ENCODE measurements around the gene POU5F1. TPM values are rescaled to one million over a fixed set of nuclear protein-coding genes. Genes with fewer than 3 reads are reported as not detected.

POU5F1 gene
- polyA plus RNA-seq, 2 donors = 0.55 to 0.59 TPM

GRCh38 chr6:31145386-31145785 lies 25.1 kb downstream of the POU5F1 start:
- no peak overlapping the region for H3K27ac ChIP-seq (ENCODE audit: low read depth in 2 of 2, low read length in 1 of 2)
- H3K9me3 ChIP-seq (ENCODE audit: control insufficient read depth in 2 of 2, insufficient read depth in 1 of 2, low read depth in 1 of 2, low read length in 1 of 2) = no peaks in the 10 kb centered on the region
- 87 to 95% methylated on average over 10 of the region's 10 CpGs for WGBS, 2 donors
- H3K36me3 ChIP-seq (ENCODE audit: control insufficient read depth in 2 of 2, insufficient read depth in 2 of 2, low read length in 1 of 2) = peaks cover 4 to 16% of the 10 kb centered on the region in 2 donors
- H3K4me1 ChIP-seq (ENCODE audit: control insufficient read depth in 2 of 2, insufficient read depth in 2 of 2, low read length in 1 of 2) = no peaks in the 10 kb centered on the region
- H3K4me3 ChIP-seq (ENCODE audit: low read depth in 1 of 2, low read length in 2 of 2) = no peak overlapping the region
- no peaks in the 10 kb centered on the region for H3K27me3 ChIP-seq (ENCODE audit: control insufficient read depth in 1 of 2, insufficient read depth in 2 of 2, low read length in 2 of 2)

- H3K9me3 ChIP-seq (ENCODE audit: control insufficient read depth in 2 of 2, insufficient read depth in 1 of 2, low read depth in 1 of 2, low read length in 1 of 2) = no peaks in the 10 kb centered on the region
- 76 to 82% methylated on average over 10 to 11 of the region's 11 CpGs for WGBS, 2 donors
- no peak overlapping the region for H3K27ac ChIP-seq (ENCODE audit: low read depth in 2 of 2, low read length in 1 of 2)
- no peaks in the 10 kb centered on the region for H3K4me1 ChIP-seq (ENCODE audit: control insufficient read depth in 2 of 2, insufficient read depth in 2 of 2, low read length in 1 of 2)
- peaks cover 2 to 12% of the 10 kb centered on the region in 2 donors for H3K36me3 ChIP-seq (ENCODE audit: control insufficient read depth in 2 of 2, insufficient read depth in 2 of 2, low read length in 1 of 2)
- no peaks in the 10 kb centered on the region for H3K27me3 ChIP-seq (ENCODE audit: control insufficient read depth in 1 of 2, insufficient read depth in 2 of 2, low read length in 2 of 2)
- H3K4me3 ChIP-seq (ENCODE audit: low read depth in 1 of 2, low read length in 2 of 2) = no peak overlapping the region
Measured at GRCh38 chr6:31144970-31145340, 25.5 kb downstream of the POU5F1 start.

GRCh38 chr6:31144296-31144969 lies 26.0 kb downstream of the POU5F1 start:
- Histone ChIP-seq H3K4me1 (ENCODE audit: control insufficient read depth in 2 of 2, insufficient read depth in 2 of 2, low read length in 1 of 2) (peaks cover 0 to 4% of the 10 kb centered on the region in 2 donors), H3K4me3 (ENCODE audit: low read depth in 1 of 2, low read length in 2 of 2) (no peak overlapping the region), H3K27ac (ENCODE audit: low read depth in 2 of 2, low read length in 1 of 2) (no peak overlapping the region), H3K9me3 (ENCODE audit: control insufficient read depth in 2 of 2, insufficient read depth in 1 of 2, low read depth in 1 of 2, low read length in 1 of 2) (no peaks in the 10 kb centered on the region), H3K36me3 (ENCODE audit: control insufficient read depth in 2 of 2, insufficient read depth in 2 of 2, low read length in 1 of 2) (peaks cover 0 to 7% of the 10 kb centered on the region in 2 donors), H3K27me3 (ENCODE audit: control insufficient read depth in 1 of 2, insufficient read depth in 2 of 2, low read length in 2 of 2) (no peaks in the 10 kb centered on the region)
- 73 to 83% methylated on average over 18 of the region's 18 CpGs for WGBS, 2 donors

- Histone ChIP-seq H3K4me1 (ENCODE audit: control insufficient read depth in 2 of 2, insufficient read depth in 2 of 2, low read length in 1 of 2) (peaks cover 0 to 14% of the 10 kb centered on the region in 2 donors), H3K9me3 (ENCODE audit: control insufficient read depth in 2 of 2, insufficient read depth in 1 of 2, low read depth in 1 of 2, low read length in 1 of 2) (no peaks in the 10 kb centered on the region), H3K27me3 (ENCODE audit: control insufficient read depth in 1 of 2, insufficient read depth in 2 of 2, low read length in 2 of 2) (no peaks in the 10 kb centered on the region), H3K36me3 (ENCODE audit: control insufficient read depth in 2 of 2, insufficient read depth in 2 of 2, low read length in 1 of 2) (peaks cover 0 to 3% of the 10 kb centered on the region in 2 donors), H3K4me3 (ENCODE audit: low read depth in 1 of 2, low read length in 2 of 2) (no peak overlapping the region), H3K27ac (ENCODE audit: low read depth in 2 of 2, low read length in 1 of 2) (no peak overlapping the region)
- WGBS, 2 donors = 49 to 57% methylated on average over 11 of the region's 11 CpGs
Measured at GRCh38 chr6:31143148-31143547, 27.3 kb downstream of the POU5F1 start.

GRCh38 chr6:31142361-31142761 lies 28.1 kb downstream of the POU5F1 start:
- H3K27ac ChIP-seq (ENCODE audit: low read depth in 2 of 2, low read length in 1 of 2) = no peak overlapping the region
- no peak overlapping the region for H3K4me3 ChIP-seq (ENCODE audit: low read depth in 1 of 2, low read length in 2 of 2)
- H3K4me1 ChIP-seq (ENCODE audit: control insufficient read depth in 2 of 2, insufficient read depth in 2 of 2, low read length in 1 of 2) = peaks cover 0 to 14% of the 10 kb centered on the region in 2 donors
- peaks cover 0 to 3% of the 10 kb centered on the region in 2 donors for H3K36me3 ChIP-seq (ENCODE audit: control insufficient read depth in 2 of 2, insufficient read depth in 2 of 2, low read length in 1 of 2)
- 42 to 48% methylated on average over 2 of the region's 2 CpGs for WGBS, 2 donors
- H3K27me3 ChIP-seq (ENCODE audit: control insufficient read depth in 1 of 2, insufficient read depth in 2 of 2, low read length in 2 of 2) = no peaks in the 10 kb centered on the region
- H3K9me3 ChIP-seq (ENCODE audit: control insufficient read depth in 2 of 2, insufficient read depth in 1 of 2, low read depth in 1 of 2, low read length in 1 of 2) = no peaks in the 10 kb centered on the region

- H3K27ac ChIP-seq (ENCODE audit: low read depth in 2 of 2, low read length in 1 of 2) = no peak overlapping the region
- peaks cover 0 to 3% of the 10 kb centered on the region in 2 donors for H3K36me3 ChIP-seq (ENCODE audit: control insufficient read depth in 2 of 2, insufficient read depth in 2 of 2, low read length in 1 of 2)
- H3K27me3 ChIP-seq (ENCODE audit: control insufficient read depth in 1 of 2, insufficient read depth in 2 of 2, low read length in 2 of 2) = no peaks in the 10 kb centered on the region
- H3K4me3 ChIP-seq (ENCODE audit: low read depth in 1 of 2, low read length in 2 of 2) = no peak overlapping the region
- no peaks in the 10 kb centered on the region for H3K9me3 ChIP-seq (ENCODE audit: control insufficient read depth in 2 of 2, insufficient read depth in 1 of 2, low read depth in 1 of 2, low read length in 1 of 2)
- 84 to 89% methylated on average over 15 of the region's 15 CpGs for WGBS, 2 donors
- H3K4me1 ChIP-seq (ENCODE audit: control insufficient read depth in 2 of 2, insufficient read depth in 2 of 2, low read length in 1 of 2) = peaks cover 0 to 14% of the 10 kb centered on the region in 2 donors
Measured at GRCh38 chr6:31140643-31141042, 29.8 kb downstream of the POU5F1 start.

GRCh38 chr6:31139599-31139998 lies 30.9 kb downstream of the POU5F1 start:
- H3K27me3 ChIP-seq (ENCODE audit: control insufficient read depth in 1 of 2, insufficient read depth in 2 of 2, low read length in 2 of 2) = no peaks in the 10 kb centered on the region
- no peak overlapping the region for H3K27ac ChIP-seq (ENCODE audit: low read depth in 2 of 2, low read length in 1 of 2)
- peaks cover 0 to 14% of the 10 kb centered on the region in 2 donors for H3K4me1 ChIP-seq (ENCODE audit: control insufficient read depth in 2 of 2, insufficient read depth in 2 of 2, low read length in 1 of 2)
- no peaks in the 10 kb centered on the region for H3K36me3 ChIP-seq (ENCODE audit: control insufficient read depth in 2 of 2, insufficient read depth in 2 of 2, low read length in 1 of 2)
- 21 to 32% methylated on average over 4 of the region's 4 CpGs for WGBS, 2 donors
- H3K9me3 ChIP-seq (ENCODE audit: control insufficient read depth in 2 of 2, insufficient read depth in 1 of 2, low read depth in 1 of 2, low read length in 1 of 2) = no peaks in the 10 kb centered on the region
- H3K4me3 ChIP-seq (ENCODE audit: low read depth in 1 of 2, low read length in 2 of 2) = no peak overlapping the region

GRCh38 chr6:31138982-31139381 lies 31.5 kb downstream of the POU5F1 start, which contains the start of gene PSORS1C2:
PSORS1C2 (minus strand) TSS chr6:31139066; CDS start chr6:31139026, 40 bp downstream.
- peaks cover 0 to 14% of the 10 kb centered on the region in 2 donors for H3K4me1 ChIP-seq (ENCODE audit: control insufficient read depth in 2 of 2, insufficient read depth in 2 of 2, low read length in 1 of 2)
- WGBS, 2 donors = 67 to 68% methylated on average over 4 of the region's 4 CpGs
- H3K4me3 ChIP-seq (ENCODE audit: low read depth in 1 of 2, low read length in 2 of 2) = no peak within 1 kb of the TSS
- H3K27ac ChIP-seq (ENCODE audit: low read depth in 2 of 2, low read length in 1 of 2) = no peak within 1 kb of the TSS
- H3K27me3 ChIP-seq (ENCODE audit: control insufficient read depth in 1 of 2, insufficient read depth in 2 of 2, low read length in 2 of 2) = no peaks in the 10 kb centered on the region
- no peaks in the 10 kb centered on the region for H3K9me3 ChIP-seq (ENCODE audit: control insufficient read depth in 2 of 2, insufficient read depth in 1 of 2, low read depth in 1 of 2, low read length in 1 of 2)
- H3K36me3 ChIP-seq (ENCODE audit: control insufficient read depth in 2 of 2, insufficient read depth in 2 of 2, low read length in 1 of 2) = no peaks in the 10 kb centered on the region

GRCh38 chr6:31135710-31136109 lies 34.8 kb downstream of the POU5F1 start:
- 76 to 87% methylated on average over 10 of the region's 10 CpGs for WGBS, 2 donors

GRCh38 chr6:31132806-31133205 lies 37.7 kb downstream of the POU5F1 start:
- H3K4me3 ChIP-seq (ENCODE audit: low read depth in 1 of 2, low read length in 2 of 2) = no peak overlapping the region
- 68 to 80% methylated on average over 6 of the region's 6 CpGs for WGBS, 2 donors
- H3K9me3 ChIP-seq (ENCODE audit: control insufficient read depth in 2 of 2, insufficient read depth in 1 of 2, low read depth in 1 of 2, low read length in 1 of 2) = no peaks in the 10 kb centered on the region
- H3K27me3 ChIP-seq (ENCODE audit: control insufficient read depth in 1 of 2, insufficient read depth in 2 of 2, low read length in 2 of 2) = no peaks in the 10 kb centered on the region
- no peaks in the 10 kb centered on the region for H3K36me3 ChIP-seq (ENCODE audit: control insufficient read depth in 2 of 2, insufficient read depth in 2 of 2, low read length in 1 of 2)
- H3K4me1 ChIP-seq (ENCODE audit: control insufficient read depth in 2 of 2, insufficient read depth in 2 of 2, low read length in 1 of 2) = no peaks in the 10 kb centered on the region
- no peak overlapping the region for H3K27ac ChIP-seq (ENCODE audit: low read depth in 2 of 2, low read length in 1 of 2)

More at GRCh38 chr6:31135710-31136109, 34.8 kb downstream of the POU5F1 start:
- H3K27ac ChIP-seq (ENCODE audit: low read depth in 2 of 2, low read length in 1 of 2) = no peak overlapping the region
- H3K36me3 ChIP-seq (ENCODE audit: control insufficient read depth in 2 of 2, insufficient read depth in 2 of 2, low read length in 1 of 2) = no peaks in the 10 kb centered on the region
- no peaks in the 10 kb centered on the region for H3K9me3 ChIP-seq (ENCODE audit: control insufficient read depth in 2 of 2, insufficient read depth in 1 of 2, low read depth in 1 of 2, low read length in 1 of 2)
- no peak overlapping the region for H3K4me3 ChIP-seq (ENCODE audit: low read depth in 1 of 2, low read length in 2 of 2)
- peaks cover 0 to 14% of the 10 kb centered on the region in 2 donors for H3K4me1 ChIP-seq (ENCODE audit: control insufficient read depth in 2 of 2, insufficient read depth in 2 of 2, low read length in 1 of 2)
- H3K27me3 ChIP-seq (ENCODE audit: control insufficient read depth in 1 of 2, insufficient read depth in 2 of 2, low read length in 2 of 2) = no peaks in the 10 kb centered on the region
